ENCODE measurements around the gene WDR45B. TPM values are rescaled to one million over a fixed set of nuclear protein-coding genes. Genes with fewer than 3 reads are reported as not detected.
A peak's percentile ranks its signal among the peaks of the same experiment; 100 is the strongest.

The WDR45B gene
- total RNA-seq, 2 donors from 2014 or later, result 68.0 to 75.7 TPM

DNA sequence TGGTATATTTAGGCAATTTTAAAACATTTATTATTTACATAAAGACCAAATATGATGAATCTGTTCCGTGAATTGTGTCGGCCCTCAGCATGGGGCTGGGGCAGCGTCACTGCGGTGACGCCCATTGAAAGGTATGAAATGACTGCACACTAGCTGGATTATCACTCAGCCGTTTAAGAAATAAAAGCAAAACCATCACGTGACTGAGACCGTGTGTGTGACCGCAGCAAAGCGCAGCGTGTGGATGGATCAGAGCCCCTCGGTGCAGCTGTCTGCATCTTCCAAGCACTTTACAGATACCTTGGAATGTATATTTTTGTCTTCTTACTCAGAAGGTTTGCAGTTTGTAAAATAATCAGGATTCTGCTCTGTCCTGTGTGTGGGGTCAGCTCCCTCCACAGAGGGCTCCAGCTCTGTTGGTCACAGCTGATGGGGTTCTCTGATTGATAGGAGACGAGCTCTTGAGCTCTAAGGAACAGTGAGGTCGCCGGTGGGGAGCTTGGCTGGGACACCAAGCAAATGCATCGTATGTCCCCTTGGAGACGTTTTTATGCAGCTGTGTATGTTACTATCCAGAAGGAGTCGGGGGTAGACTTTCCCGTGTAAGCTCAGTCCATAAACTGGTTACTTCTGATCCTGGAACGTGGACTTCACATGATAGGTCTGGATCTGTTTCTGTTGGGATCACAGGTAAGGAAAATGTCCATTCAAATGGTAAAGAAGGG lies 45.1 kb downstream of the WDR45B start:
- DNase-seq (ENCODE audit: low spot score) (no peak), ATAC-seq (peak in 1 of 2 donors; percentile 22)
- Mint-ChIP-seq H3K4me3 (no peak overlapping the region), H3K27me3 (no peaks in the 10 kb centered on the region), H3K27ac (peak overlapping the region in 1 of 2 donors; percentile 68), H3K36me3 (peaks cover 6% of the 10 kb centered on the region), H3K4me1 (ENCODE audit: low read depth in 2 of 2) (peaks cover 15% of the 10 kb centered on the region in 2 donors), H3K9me3 (no peaks in the 10 kb centered on the region)

DNA sequence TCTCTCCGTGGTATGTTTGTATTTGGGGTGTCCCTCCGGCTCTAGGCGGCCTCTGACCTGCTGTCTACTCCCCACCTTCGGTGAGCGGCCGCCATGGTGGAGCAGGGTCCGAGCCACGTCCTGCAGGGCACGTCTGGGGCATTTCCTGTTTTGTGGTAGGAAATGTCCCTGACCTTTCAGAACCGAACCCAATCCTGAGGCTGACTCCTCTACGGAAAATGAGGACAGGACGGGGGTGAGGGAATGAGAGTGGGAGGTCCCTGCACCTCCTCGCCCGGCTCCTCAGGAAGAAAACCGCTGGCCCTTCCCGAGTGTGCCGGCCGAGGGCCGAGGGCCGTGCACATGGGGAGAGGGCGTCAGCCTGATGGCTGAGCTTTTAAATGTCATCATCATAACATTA lies 45.8 kb downstream of the WDR45B start:
- no peaks in the 10 kb centered on the region for H3K27me3 Mint-ChIP-seq
- DNase-seq (ENCODE audit: low spot score) (no peak), ATAC-seq (no peak)
- H3K4me3 Mint-ChIP-seq, result no peak overlapping the region
- no peaks in the 10 kb centered on the region for H3K9me3 Mint-ChIP-seq
- peaks cover 6% of the 10 kb centered on the region for H3K36me3 Mint-ChIP-seq
- peak overlapping the region in 1 of 2 donors; percentile 54 for H3K27ac Mint-ChIP-seq
- peaks cover 15% of the 10 kb centered on the region in 2 donors for H3K4me1 Mint-ChIP-seq (ENCODE audit: low read depth in 2 of 2)

DNA sequence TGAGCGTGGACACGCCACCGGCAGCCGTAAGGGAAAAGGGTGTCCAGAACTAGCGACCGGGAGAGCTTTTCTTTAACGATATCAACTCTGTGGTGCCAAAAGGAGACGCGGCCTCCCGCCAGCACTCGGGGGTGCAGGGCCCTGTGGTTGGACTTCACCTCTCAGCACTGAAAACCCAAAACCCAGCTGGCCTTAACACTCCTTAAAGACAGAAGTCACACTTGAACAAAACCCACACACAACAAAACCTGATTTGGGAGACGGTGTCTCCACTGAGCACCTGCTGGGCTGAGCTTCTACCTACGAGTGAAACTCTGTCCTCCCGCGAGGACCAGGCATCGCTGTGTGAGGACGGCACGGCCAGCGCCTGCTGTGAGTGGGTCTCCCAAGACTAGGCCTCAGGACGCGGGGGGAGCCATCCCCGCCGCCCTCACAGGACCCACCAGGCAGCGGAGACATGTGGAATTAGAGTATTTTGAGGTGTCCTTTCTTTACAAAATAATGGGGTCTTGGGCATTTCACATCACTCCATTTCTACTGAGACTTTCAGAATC lies 46.7 kb downstream of the WDR45B start:
- H3K36me3 Mint-ChIP-seq, result peaks cover 6% of the 10 kb centered on the region
- H3K9me3 Mint-ChIP-seq, result no peaks in the 10 kb centered on the region
- H3K27ac Mint-ChIP-seq, result no peak overlapping the region
- no peak for DNase-seq (ENCODE audit: low spot score)
- peaks cover 15 to 17% of the 10 kb centered on the region in 2 donors for H3K4me1 Mint-ChIP-seq (ENCODE audit: low read depth in 2 of 2)
- H3K4me3 Mint-ChIP-seq, result no peak overlapping the region
- H3K27me3 Mint-ChIP-seq, result no peaks in the 10 kb centered on the region
- no peak for ATAC-seq

DNA sequence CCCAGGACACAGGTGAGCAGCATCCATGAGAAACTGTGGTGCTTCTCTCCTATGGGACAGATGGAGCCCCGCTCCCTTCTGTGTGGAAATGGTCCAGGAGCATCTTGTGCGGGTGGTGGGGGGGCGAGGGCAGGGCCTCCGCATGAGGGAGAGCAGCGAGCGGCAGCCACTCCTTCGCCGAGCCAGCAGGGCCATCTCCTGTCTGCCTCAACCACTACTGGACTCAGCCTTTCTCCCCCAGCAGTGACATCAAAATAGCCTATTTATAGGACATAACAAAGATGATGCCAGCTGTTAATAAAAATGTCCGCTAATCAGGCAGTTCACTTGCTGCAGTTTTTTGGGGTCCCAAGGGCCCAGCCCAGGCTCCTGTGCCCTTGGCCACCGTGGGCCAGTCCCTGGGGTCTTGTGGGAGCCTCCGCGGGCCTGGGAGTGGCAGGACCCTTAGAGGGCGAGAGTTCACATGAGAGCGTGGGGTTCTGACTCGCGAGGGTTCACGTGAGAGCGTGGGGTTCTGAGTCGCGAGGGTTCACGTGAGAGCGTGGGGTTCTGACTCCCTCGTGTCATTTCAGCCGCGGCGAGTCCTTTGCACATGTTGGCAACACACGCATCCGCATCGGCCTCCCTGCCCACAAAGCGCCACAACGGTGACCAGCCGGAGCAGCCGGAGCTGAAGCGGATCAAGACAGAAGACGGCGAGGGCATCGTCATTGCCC lies 47.4 kb downstream of the WDR45B start:
- Mint-ChIP-seq H3K27me3 (no peaks in the 10 kb centered on the region), H3K9me3 (no peaks in the 10 kb centered on the region), H3K4me3 (no peak overlapping the region), H3K36me3 (peaks cover 6% of the 10 kb centered on the region), H3K27ac (no peak overlapping the region), H3K4me1 (ENCODE audit: low read depth in 2 of 2) (peaks cover 15 to 17% of the 10 kb centered on the region in 2 donors)
- DNase-seq (ENCODE audit: low spot score), result no peak
- ATAC-seq, result no peak

DNA sequence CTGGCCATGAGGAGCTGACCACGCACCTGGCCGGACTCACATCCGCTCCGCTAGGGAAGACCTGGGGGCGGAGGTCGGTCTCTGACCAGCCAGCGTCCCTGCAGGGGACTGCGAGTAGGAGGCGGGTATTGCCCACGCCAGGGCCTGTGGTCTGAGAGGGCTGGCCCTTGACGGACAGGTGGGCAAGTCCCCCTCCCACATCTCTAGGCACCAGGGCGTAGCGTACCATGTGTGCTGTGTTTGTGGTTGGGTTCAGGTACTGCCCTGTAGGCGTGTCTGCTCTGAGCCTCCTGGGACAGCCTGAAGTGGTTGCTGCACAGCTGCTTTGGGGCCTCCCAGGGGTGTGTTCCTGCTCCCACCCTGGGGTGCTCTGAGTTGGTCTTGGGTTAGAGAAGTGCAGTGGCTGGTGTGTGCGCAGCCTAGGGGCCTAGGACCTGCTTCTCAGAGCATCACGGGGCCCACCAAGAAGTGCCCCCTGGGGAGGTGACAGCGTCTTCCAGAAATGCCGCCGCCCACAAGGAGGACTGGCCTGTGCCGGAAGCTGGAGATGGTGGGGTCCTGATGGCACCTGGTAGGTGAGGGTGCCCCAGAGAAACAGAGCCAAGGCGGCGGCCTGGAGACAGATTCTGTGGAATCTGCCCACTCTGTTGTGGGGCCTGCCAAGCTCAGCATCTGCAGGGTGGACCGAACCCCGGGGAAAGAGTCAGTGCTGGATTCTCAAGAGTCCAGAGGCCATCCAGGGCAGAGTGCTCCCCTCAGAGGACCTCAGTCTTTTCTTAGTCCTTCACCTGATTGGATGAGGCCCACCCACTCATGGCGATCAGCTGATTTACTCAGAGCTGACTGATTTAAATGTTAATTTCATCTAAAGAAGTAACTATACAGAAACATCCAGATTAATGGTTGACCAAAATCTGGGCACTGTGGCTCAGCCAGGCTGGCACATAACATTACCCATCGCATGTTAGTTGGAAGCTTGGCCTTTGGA lies 48.3 kb downstream of the WDR45B start:
- peaks cover 6% of the 10 kb centered on the region for H3K36me3 Mint-ChIP-seq
- no peaks in the 10 kb centered on the region for H3K27me3 Mint-ChIP-seq
- ATAC-seq (no peak), DNase-seq (ENCODE audit: low spot score) (no peak)
- H3K4me1 Mint-ChIP-seq (ENCODE audit: low read depth in 2 of 2), result peaks cover 15 to 20% of the 10 kb centered on the region in 2 donors
- no peaks in the 10 kb centered on the region for H3K9me3 Mint-ChIP-seq
- H3K27ac Mint-ChIP-seq, result no peak overlapping the region
- H3K4me3 Mint-ChIP-seq, result no peak overlapping the region

DNA sequence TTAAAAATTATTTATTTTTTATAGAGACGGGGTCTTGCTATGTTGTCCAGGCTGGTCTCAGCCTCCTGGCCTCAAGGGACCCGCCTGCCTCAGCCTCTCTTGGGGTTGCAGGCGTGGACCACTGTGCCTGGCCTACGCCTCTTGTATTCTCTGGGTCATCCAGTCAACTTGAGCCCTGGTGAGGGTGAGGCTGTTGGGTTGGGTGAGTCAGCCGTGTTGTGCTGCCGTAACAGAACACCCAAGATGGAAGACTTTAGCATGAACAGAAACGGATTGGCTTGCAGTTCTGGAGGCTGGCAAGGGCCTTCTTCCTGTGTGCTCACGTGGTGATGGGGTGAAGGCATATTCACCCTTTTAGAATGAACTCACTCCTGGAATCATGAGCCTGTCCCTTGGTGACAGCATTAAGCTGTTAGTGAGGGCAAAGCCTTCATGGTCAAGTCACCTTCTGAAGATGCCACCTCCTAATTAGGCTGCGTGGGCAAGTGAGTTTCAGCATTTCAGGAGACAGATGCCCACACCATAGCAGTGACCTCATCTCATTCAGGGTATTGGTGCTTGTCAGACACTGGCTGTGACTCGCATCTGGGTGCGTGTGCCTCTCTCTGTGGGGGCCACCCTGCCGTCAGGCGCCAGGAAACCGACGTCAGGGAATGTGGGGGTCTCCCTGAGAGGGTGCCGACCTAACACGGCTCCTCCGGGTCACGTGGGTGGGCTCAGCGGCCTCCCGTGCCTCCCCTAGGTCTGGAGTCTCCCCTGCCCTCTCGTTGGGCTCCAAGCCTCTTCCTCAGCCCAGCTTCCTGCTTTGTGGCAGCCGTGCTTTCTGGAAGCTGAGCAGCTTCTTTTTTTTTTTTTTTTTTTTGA lies 49.8 kb downstream of the WDR45B start:
- H3K36me3 Mint-ChIP-seq, result peaks cover 6% of the 10 kb centered on the region

DNA sequence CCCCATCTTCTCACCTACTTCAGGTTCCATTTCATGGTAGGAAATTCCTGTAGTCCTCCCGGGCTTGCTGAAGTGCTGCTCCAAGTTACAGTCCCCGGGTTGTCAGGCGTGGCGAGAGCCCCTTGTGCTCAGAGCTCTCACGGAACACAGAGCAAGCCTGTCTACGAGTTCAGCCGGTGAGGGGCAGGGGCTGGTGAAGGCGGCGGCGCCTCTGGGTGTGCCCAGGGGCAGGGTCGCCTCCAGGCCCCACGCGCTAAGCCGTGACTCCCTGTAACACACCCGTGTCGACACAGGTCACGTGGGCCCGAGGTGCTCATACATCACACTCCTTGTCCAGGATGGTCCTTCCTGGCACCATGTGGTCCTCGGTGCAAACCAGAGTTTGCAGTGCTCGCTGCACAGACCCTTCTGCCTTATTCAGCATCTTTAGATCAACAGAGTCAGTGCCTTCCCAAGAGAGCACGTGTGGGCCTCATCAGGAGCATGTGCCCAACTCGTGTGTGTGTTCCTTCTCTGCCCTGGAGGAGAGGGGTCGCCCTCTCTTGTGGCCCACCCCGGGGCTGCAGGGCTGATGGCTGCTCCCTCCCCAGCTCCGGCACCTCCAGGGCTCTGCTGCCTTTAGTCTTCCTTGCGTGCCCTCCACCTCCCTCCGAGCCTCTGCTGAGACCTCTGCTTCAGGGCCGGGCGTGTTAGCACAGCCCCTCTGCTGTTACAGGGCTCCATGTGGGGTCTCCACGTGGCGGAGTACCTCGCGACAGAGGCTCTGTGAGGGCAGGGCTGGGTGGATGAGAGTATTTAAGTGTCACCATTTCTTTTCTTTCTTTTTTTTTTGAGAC lies 51.2 kb downstream of the WDR45B start:
- Mint-ChIP-seq H3K27ac (no peak overlapping the region), H3K36me3 (peaks cover 2% of the 10 kb centered on the region), H3K27me3 (no peaks in the 10 kb centered on the region), H3K4me3 (no peak overlapping the region), H3K4me1 (ENCODE audit: low read depth in 2 of 2) (peaks cover 18 to 22% of the 10 kb centered on the region in 2 donors), H3K9me3 (no peaks in the 10 kb centered on the region)
- no peak for ATAC-seq
- no peak for DNase-seq (ENCODE audit: low spot score)

More for the DNA sequence above, 49.8 kb downstream of the WDR45B start:
- no peaks in the 10 kb centered on the region for H3K27me3 Mint-ChIP-seq
- no peak for DNase-seq (ENCODE audit: low spot score)
- H3K9me3 Mint-ChIP-seq, result no peaks in the 10 kb centered on the region
- H3K4me3 Mint-ChIP-seq, result no peak overlapping the region
- H3K4me1 Mint-ChIP-seq (ENCODE audit: low read depth in 2 of 2), result peaks cover 13 to 16% of the 10 kb centered on the region in 2 donors
- H3K27ac Mint-ChIP-seq, result no peak overlapping the region
- ATAC-seq, result no peak

DNA sequence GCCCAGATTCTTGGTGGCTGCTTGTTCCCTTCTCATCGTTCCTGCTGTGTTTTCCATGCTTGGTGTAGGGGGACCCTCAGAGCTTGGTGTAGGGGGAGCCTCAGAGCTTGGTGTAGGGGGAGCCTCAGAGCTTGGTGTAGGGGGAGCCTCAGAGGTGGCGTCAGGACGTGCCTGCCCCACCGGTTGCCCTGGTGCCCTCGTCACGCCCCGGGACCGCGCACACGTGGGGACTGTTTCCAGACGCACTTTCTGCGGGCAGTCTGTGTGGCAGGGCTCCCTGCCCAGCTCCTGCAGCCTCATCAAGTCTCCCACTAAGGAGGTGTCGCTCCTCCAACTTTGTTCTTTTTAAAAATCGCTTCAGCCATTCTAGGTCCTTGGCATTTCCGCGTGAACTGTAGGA lies 51.9 kb downstream of the WDR45B start:
- Mint-ChIP-seq H3K36me3 (no peaks in the 10 kb centered on the region), H3K9me3 (no peaks in the 10 kb centered on the region), H3K27me3 (no peaks in the 10 kb centered on the region), H3K4me1 (ENCODE audit: low read depth in 2 of 2) (peaks cover 24 to 28% of the 10 kb centered on the region in 2 donors), H3K4me3 (no peak overlapping the region), H3K27ac (no peak overlapping the region)
- DNase-seq (ENCODE audit: low spot score) (no peak), ATAC-seq (no peak)

DNA sequence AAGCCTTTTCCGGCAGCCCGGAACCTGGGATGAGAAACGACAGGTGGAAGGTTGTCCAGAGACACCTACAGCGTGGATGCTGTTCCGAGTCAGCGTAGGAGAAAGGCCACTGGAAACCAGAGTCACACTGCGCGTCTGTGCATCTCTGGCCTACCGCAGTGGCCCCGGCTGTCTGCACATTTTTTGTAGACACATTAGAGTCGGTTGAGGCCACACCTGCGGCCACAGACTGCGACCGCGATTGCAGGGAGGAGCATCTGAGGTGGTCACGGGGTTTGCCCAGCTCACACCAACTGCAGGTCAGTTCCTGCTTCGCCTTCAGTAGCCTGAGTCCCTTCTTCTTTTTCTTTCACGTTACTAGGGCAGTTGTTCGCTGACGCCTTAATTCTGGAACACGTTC lies 52.4 kb downstream of the WDR45B start:
- Mint-ChIP-seq H3K4me3 (no peak overlapping the region), H3K27ac (no peak overlapping the region), H3K36me3 (no peaks in the 10 kb centered on the region), H3K4me1 (ENCODE audit: low read depth in 2 of 2) (peaks cover 24 to 28% of the 10 kb centered on the region in 2 donors), H3K27me3 (no peaks in the 10 kb centered on the region), H3K9me3 (no peaks in the 10 kb centered on the region)
- no peak for DNase-seq (ENCODE audit: low spot score)
- ATAC-seq, result no peak

DNA sequence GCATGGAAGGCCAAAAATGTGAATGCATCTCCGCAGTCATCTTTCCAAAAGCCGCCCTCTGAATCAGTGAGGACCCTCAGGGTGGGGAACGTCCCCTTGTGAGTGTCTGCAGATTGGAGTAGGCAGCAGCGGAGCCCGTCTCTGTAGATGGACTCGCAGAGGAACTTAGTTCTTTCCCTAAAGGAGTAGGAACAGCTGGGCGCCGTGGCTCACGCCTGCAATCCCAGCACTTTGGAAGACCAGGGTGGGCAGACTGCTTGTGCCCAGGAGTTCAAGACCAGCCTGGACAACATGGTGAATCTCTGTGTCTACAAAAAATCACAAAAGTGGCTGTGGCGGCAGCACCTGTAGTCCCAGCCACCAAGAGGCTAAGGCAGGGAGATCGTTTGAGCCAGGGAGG lies 53.7 kb downstream of the WDR45B start:
- DNase-seq (ENCODE audit: low spot score), result no peak
- no peak for ATAC-seq
- H3K4me1 Mint-ChIP-seq (ENCODE audit: low read depth in 2 of 2), result peaks cover 24 to 28% of the 10 kb centered on the region in 2 donors
- H3K27ac Mint-ChIP-seq, result peak overlapping the region; percentile 90 to 91
- H3K9me3 Mint-ChIP-seq, result no peaks in the 10 kb centered on the region
- H3K4me3 Mint-ChIP-seq, result no peak overlapping the region
- no peaks in the 10 kb centered on the region for H3K27me3 Mint-ChIP-seq
- H3K36me3 Mint-ChIP-seq, result no peaks in the 10 kb centered on the region

DNA sequence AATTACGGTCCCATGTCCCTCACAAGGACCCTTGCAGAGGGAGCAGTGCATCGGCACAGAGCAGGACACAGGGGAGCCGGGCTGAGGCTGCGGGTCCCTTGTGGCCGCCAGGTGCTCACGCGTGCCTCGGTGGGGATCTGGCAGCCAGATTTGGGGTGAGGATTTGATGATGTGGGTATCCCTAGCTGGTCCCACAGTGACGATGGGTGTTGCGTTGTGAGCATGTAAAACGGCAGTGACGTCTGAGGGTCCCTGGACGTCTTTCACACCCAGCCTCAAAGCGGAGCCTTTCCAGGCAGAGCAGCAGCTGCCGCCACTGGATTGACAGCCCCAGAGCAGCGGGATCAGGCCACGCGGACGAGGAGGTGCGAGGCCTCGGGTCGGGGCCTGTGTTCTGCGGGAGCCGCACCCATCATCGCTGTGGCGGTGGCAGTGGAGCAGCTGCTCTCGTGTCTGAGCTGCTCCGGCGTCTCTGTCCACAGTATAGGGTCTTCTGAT lies 54.6 kb downstream of the WDR45B start:
- Mint-ChIP-seq H3K4me3 (peak overlapping the region; percentile 90), H3K9me3 (no peaks in the 10 kb centered on the region), H3K36me3 (no peaks in the 10 kb centered on the region), H3K27ac (peak overlapping the region; percentile 90 to 91), H3K27me3 (no peaks in the 10 kb centered on the region), H3K4me1 (ENCODE audit: low read depth in 2 of 2) (peaks cover 24 to 28% of the 10 kb centered on the region in 2 donors)
- ATAC-seq, result no peak
- DNase-seq (ENCODE audit: low spot score), result no peak
